ENCODE results near the gene HARS1.
"Not testable (repeated sequence)": the region's sequence is repeated elsewhere in the genome, so short reads cannot be mapped to it uniquely, and the experiment has no call there.

Gene HARS1

GRCh38 chr5:140647042-140647419 is 44.1 kb downstream of the HARS1 start:
- Histone ChIP-seq H3K36me3 (ENCODE audit: control insufficient read depth, insufficient read depth, low read length) (peaks cover 13% of the 10 kb centered on the region), H3K27me3 (replicated peaks; ENCODE audit: control insufficient read depth, insufficient read depth, low read length) (no peaks in the 10 kb centered on the region), H3K4me3 (replicated peaks; ENCODE audit: low read depth, low read length) (peak overlapping the region; percentile 96)
- TF ChIP-seq CTCF (IDR thresholded peaks at IDR 0.05; ENCODE audit: insufficient read depth, low read length, poor library complexity, severe bottlenecking), result no peak
- no peak for DNase-seq (ENCODE audit: extremely low read depth, insufficient read length)

GRCh38 chr5:140642718-140643117 is 48.5 kb downstream of the HARS1 start:
- no peak for DNase-seq (ENCODE audit: extremely low read depth, insufficient read length)
- peaks cover 15% of the 10 kb centered on the region for H3K36me3 ChIP-seq (ENCODE audit: control insufficient read depth, insufficient read depth, low read length)
- H3K4me3 ChIP-seq (replicated peaks; ENCODE audit: low read depth, low read length), result no peak overlapping the region
- H3K27me3 ChIP-seq (replicated peaks; ENCODE audit: control insufficient read depth, insufficient read depth, low read length), result no peaks in the 10 kb centered on the region
- no peak for TF ChIP-seq CTCF (IDR thresholded peaks at IDR 0.05; ENCODE audit: insufficient read depth, low read length, poor library complexity, severe bottlenecking)

- Histone ChIP-seq H3K4me3 (replicated peaks; ENCODE audit: low read depth, low read length) (no peak overlapping the region), H3K36me3 (ENCODE audit: control insufficient read depth, insufficient read depth, low read length) (peaks cover 15% of the 10 kb centered on the region), H3K27me3 (replicated peaks; ENCODE audit: control insufficient read depth, insufficient read depth, low read length) (no peaks in the 10 kb centered on the region)
- no peak for DNase-seq (ENCODE audit: extremely low read depth, insufficient read length)
- no peak for TF ChIP-seq CTCF (IDR thresholded peaks at IDR 0.05; ENCODE audit: insufficient read depth, low read length, poor library complexity, severe bottlenecking)
Measured at GRCh38 chr5:140641716-140642115, 49.5 kb downstream of the HARS1 start.

DNA sequence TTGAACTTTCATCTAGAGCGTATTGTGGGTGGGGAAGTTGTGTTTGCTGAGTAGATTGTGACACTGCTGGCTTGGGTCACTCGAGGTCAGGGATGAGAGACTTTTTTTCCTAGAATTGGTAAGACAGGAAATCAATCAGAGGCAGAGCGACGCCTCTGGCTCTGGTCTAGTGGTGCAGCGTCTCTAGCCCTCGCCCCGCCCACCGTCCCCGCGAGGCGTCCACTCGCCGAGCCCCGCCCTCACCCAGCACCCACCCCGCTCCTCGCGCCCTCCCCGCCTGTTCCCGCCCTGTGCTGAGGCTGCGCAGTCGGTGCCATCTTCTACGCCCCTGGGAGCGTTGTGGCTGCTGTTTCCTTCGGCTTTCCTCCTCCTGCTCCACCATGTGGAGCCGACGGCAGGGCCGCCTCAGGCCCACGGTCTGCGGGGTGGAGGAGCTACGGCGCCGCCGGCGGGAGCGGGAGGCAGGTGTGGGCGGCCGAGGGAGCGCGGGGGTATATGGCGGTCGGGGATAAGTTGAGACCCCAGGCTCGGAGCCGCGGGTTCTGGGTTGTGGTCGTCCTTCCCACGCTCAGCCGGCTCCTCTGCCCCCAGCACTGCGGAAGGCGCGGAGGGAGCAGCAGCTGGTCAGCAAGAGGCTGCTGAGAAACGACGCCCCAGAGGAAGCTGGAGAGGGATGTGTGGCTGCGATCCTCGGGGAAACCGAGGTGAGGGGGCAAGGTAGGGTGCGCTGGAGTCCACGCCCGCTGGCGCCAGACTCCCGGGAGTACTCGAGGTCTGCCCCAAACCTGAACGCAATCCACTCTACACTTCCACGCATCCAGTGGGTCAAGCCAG is 51.8 kb downstream of the HARS1 start, which contains the start of gene TMCO6:
TSS of gene TMCO6 (plus strand) at position 304 of the 834 bp plus-strand sequence. CDS start at position 381, 77 bp downstream.
- Histone ChIP-seq H3K4me3 (replicated peaks; ENCODE audit: low read depth, low read length) (peak within 1 kb of the TSS; percentile 93), H3K27me3 (replicated peaks; ENCODE audit: control insufficient read depth, insufficient read depth, low read length) (no peaks in the 10 kb centered on the region), H3K36me3 (ENCODE audit: control insufficient read depth, insufficient read depth, low read length) (peaks cover 9% of the 10 kb centered on the region)
- peak; percentile 64 for TF ChIP-seq CTCF (IDR thresholded peaks at IDR 0.05; ENCODE audit: insufficient read depth, low read length, poor library complexity, severe bottlenecking)
- peak; percentile 96 for DNase-seq (ENCODE audit: extremely low read depth, insufficient read length)

DNA sequence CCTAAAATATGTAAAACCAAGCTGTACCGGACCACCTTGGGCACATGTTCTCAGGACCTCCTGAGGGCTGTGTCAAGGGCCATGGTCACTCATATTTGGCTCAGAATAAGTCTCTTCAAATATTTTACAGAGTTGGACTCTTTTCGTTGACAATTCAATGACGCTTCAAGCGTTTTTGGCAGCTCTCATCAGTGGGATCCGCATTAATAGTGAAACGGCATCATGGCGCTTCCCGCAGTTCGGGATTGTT is 52.3 kb downstream of the HARS1 start:
- not testable (repeated sequence) for H3K36me3 ChIP-seq (ENCODE audit: control insufficient read depth, insufficient read depth, low read length); H3K27me3 ChIP-seq (replicated peaks; ENCODE audit: control insufficient read depth, insufficient read depth, low read length); DNase-seq (ENCODE audit: extremely low read depth, insufficient read length)
- peak overlapping the region; percentile 93 for H3K4me3 ChIP-seq (replicated peaks; ENCODE audit: low read depth, low read length)

DNA sequence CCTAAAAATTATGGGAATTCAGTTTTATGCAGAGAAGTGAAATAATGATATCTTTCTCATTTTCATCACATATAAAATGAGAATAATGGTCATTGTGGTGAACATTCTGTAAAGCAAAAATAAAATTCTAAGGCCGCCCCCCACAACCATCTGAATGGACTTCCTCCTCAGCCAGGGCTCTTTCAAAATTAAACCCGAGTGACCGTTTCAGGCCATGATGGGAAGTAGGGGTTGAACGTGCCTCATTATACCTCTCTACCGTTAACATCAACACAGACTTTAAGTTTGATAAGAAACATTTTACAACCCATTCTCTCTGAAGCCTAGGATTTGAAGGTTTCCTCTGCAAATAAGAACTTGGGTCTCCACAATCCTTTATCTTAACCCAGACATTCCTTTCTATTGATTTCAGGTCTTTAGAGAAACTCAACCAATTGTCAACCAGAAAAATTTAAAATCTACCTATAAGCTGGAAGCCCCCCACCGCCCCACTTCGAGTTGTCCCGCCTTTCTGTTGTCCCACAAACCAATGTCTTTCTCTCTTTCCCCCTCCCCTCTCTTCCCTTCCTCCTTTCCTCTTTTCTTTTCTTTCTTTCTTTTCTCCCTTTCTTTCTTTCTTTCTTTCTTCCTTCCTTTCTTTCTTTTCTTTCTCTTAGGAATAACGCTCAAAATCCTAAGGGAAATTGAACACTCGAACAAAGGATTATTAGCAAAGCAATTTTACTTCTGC is 53.6 kb downstream of the HARS1 start:
- Histone ChIP-seq H3K4me3 (replicated peaks; ENCODE audit: low read depth, low read length) (no peak overlapping the region), H3K27me3 (replicated peaks; ENCODE audit: control insufficient read depth, insufficient read depth, low read length) (no peaks in the 10 kb centered on the region), H3K36me3 (ENCODE audit: control insufficient read depth, insufficient read depth, low read length) (peaks cover 3% of the 10 kb centered on the region)
- TF ChIP-seq CTCF (IDR thresholded peaks at IDR 0.05; ENCODE audit: insufficient read depth, low read length, poor library complexity, severe bottlenecking), result no peak
- DNase-seq (ENCODE audit: extremely low read depth, insufficient read length), result no peak

Measured in GM06990 (cell line).